Activated CD8-positive, alpha-beta memory T cell treated with anti-CD3 and anti-CD28 coated beads for 36 hours (primary cell): ENCODE measurements around the gene REEP3. TPM values are rescaled to one million over a fixed set of nuclear protein-coding genes. Genes with fewer than 3 reads are reported as not detected.
"Not testable (repeated sequence)": the region's sequence is repeated elsewhere in the genome, so short reads cannot be mapped to it uniquely, and the experiment has no call there.

Experiments used
- CTCF ChIA-PET: fragments of 350-600 bp; sonication (Branson Sonifier 250); formaldehyde crosslinking; loops from one replicate; lab custom pipeline; 2021; ENCODE audit warnings: antibody characterized with exemption; lab: Charles Lee
- POLR2A ChIA-PET: fragments of 350-600 bp; sonication (Branson Sonifier 250); formaldehyde crosslinking; loops from one replicate; lab custom pipeline; 2021; ENCODE audit warnings: antibody characterized with exemption; lab: Charles Lee
- total RNA-seq, 2 experiments: library from RNA; stranded (reverse); gene quantifications; one replicate each; pipeline ENCODE4 v1.2.3, GENCODE V29; 2021

The REEP3 gene
- total RNA-seq, 2 experiments from 2014 or later = 24.3 to 24.6 TPM

DNA sequence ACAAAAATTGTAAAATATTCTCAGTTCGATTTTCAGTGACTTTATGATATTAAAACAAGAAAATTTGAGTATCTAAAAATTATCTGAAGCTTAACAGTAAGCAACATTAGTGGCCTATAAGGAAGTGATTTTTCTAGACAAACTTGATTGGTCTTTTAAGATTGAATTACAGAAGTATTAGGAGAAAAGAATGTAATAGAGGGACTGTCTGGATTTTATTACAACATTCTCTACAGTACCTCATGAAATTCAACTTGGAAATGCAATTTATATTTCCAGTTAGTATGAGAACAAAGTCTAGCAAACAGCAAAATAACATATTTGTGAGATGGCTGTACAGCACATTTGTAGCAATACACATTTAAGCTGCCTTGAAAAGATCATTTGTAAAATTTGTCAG is 18.8 kb downstream of the REEP3 start:
- ChIA-PET POLR2A (no interaction called here), CTCF (no interaction called here)

DNA sequence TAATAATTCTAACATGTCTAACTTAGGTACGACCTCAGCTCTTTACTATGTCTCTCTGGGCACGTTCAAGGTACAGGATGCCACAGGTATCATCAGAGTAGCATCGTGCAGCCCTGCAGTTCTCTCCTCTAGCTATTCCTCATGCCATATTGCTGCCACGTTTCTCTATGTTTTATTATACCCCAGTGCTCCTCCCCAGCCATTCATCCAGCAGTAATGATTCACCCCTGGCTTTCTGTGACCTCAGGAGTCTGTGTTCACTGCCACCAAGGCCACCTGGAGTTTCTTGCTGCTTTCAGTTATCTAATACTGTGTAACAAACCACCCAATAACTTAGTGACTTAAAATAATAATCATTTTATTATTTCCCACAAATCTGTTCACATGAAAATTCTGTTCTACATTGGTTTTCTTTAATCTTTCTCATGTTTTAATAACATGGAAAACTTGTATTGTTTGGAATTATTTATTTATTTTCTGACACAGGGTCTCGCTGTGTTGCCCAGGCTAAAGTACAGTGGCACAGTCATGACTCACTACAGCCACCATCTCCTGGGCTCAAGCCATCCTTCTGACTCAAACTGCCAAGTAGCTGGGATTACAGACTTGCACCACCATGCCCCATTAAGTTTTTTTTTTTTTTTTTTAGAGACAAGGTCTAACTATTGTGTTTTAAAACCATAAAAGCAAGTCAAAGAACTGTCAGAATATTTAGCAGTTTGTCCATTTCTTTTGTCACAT is 21.8 kb downstream of the REEP3 start:
- CTCF ChIA-PET = no interaction called here
- POLR2A ChIA-PET = no interaction called here

DNA sequence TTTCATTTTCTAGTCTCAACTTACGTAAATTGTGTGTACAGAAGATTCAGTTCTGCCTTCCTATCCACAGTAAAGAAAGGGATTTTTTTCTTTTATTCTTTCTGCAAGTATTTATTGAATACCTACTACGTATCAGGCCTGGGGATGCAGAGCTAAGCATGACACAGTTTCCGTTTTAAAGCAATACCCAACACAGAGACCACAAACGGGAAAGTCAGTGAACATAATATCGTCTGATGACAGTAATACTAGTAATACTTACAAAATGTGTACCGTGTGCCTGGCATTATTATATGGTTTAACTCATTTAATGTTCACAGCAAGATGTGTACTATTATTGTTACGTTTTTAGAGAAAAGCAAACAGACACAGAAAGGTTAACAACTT is 22.4 kb downstream of the REEP3 start:
- ChIA-PET POLR2A (no interaction called here), CTCF (no interaction called here)

DNA sequence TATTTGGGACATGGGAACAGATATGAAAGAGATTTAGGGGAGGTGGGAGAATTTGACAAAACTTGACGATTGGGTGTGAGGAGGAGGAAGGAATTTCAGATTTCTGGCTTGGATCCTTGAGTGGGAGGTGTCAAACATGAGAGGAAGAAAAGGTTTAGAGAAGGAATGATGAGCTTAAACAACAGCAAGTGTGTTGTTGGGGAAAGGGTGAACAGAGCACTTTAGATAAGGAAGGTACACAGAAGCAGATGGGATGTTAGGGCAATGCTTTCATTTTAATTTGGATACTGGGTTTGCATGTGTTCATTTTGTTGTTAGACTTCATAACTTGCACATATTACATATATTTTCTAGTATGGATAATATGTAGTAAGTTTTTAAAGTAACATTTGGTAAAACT is 23.2 kb downstream of the REEP3 start:
- POLR2A ChIA-PET = no interaction called here
- CTCF ChIA-PET = no interaction called here

DNA sequence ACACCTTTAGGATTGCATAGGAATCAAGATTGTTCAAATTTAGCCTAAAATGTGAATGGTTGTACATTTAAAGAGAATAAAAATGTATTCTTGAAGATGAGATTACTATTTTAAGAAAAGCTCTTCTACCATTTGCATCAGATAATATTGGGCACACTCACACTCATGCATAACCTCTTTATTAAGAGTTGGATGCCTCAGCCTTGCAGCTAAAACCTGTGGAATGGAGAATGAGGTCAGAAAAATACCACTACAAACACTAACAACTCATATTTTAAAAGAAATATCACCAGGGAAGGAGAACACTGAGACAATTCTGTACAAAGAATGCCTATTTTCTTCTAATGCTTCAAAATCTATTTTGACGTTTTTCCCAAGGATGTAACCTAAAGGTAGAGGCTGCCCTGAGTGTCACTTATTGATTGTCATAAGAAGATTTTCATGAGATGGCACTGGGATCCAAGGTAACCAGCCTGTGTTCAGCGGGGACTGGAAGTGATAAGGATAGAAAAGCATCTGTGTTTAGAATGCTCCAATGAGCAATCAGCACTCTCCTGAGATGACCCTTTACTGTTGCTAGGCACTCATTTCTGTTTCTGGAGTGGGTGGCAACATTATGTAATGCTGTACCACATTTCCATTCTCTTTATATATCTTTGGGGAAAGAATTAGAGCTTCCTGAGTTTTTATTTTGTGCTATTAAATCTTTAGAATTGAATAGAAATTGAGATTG is 26.6 kb downstream of the REEP3 start:
- CTCF ChIA-PET = no interaction called here
- POLR2A ChIA-PET = no interaction called here

DNA sequence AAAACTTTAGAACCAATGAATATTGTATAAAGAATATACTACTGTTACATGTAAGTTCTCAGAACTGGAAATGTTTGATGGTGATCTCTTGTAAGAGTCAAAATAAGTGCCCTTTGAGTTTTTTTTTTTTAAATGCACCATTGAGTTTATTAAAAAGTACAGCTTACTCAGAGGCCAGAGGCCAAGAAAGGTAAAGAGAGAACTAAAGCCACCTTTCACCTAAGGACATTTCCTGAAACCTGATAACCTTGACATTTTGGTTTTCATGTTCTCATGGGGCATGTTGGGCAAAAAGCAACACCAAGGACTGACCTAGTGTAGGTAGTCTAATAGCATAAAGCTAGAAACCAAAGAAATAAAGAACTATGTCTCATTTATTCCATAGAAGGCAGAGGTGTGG is 27.7 kb downstream of the REEP3 start:
- ChIA-PET CTCF (no interaction called here), POLR2A (no interaction called here)

DNA sequence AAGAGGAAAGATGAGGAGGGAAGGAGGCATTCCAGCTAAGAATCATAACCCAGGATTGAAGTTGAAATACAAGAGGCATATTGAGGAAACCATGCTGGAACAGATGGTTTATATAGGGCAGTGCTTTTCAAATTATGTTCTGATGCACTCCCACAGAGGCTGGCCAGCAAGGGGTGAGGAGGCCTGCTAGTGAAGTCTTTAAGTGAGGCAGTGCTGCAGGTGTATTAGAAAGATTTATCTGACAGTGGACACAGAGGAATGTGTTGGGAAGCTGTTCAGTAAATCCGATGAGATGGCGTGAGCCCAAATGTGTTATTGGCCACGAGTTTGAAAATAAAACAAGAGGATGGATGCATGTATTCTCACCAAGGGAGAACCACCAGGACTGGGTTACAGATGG is 28.6 kb downstream of the REEP3 start:
- ChIA-PET POLR2A (no interaction called here), CTCF (no interaction called here)

DNA sequence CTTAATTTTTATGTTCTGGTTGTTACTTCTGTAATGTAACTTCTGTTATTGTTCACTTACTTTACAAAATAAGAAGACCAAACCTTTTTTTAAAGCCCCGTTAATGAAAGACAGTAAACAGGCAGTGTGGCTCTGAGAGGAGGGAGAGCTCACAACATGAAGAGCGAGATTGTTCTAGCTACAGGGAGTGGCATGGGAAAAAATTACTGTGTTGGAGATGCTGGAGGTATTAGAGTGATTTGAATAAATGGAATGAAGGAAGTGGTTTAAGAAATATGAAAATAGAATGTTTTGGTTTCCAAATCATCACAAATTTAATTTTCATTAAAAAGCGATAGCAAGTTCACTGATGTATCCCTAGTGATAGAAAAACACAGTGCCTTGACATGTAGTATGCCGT is 31.8 kb downstream of the REEP3 start:
- POLR2A ChIA-PET = no interaction called here
- CTCF ChIA-PET = no interaction called here

DNA sequence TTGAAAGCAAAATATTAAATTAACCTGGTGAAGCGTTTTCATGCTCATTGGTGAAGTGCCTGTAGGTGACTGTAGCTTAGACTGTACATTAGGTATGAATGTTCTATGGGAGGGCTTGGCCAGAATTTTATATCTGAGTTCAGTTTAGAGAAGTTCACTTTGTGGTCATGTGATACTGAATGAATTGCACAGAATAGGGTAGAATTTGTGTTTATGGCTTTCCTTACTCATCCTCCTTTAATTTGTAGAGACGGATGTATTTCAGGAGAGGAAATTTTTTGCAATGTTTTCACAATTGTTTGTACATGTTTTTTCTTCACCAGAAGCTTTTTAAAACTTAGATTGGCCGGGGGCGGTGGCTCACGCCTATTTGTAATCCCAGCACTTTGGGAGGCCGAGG is 32.3 kb downstream of the REEP3 start:
- POLR2A ChIA-PET = no interaction called here
- CTCF ChIA-PET = no interaction called here

DNA sequence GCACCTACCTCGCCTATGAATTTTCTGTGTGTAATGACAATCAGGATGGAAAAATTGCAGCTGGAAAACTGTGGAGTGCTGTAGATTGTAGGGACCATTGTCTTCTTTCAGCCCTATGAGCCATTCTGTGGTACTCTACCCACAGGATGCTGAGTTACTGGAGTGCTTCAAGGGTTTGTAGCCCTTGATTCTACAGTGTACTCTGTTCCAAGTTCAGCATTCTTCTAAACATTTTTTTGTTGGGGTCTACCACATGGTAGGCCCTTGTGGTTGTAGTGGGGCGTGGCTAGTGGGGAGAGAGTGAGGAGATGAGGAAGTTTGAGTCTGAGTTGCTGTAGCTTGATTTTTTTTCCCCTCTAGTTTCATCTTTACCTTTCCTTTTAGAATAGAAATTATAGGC is 33.5 kb downstream of the REEP3 start:
- CTCF ChIA-PET = no interaction called here
- POLR2A ChIA-PET = no interaction called here

DNA sequence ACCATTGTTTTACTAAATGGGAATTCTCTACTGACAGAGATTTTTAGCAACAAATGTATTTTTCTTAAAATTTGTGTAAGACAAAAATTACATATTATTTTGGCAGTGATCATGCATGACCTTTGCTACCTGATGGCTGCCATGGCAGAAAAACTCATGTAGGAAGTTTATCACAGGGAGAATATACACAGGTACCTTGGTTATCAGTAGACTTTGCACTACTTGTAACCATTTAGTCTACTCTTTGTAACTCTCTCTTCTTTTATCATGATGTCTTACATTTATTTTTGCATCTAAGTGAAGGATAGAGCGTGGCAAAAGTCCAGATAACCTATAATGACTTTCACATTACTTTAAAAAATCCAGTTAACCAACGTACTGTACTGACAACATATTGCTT is 34.1 kb downstream of the REEP3 start:
- ChIA-PET CTCF (no interaction called here), POLR2A (no interaction called here)

DNA sequence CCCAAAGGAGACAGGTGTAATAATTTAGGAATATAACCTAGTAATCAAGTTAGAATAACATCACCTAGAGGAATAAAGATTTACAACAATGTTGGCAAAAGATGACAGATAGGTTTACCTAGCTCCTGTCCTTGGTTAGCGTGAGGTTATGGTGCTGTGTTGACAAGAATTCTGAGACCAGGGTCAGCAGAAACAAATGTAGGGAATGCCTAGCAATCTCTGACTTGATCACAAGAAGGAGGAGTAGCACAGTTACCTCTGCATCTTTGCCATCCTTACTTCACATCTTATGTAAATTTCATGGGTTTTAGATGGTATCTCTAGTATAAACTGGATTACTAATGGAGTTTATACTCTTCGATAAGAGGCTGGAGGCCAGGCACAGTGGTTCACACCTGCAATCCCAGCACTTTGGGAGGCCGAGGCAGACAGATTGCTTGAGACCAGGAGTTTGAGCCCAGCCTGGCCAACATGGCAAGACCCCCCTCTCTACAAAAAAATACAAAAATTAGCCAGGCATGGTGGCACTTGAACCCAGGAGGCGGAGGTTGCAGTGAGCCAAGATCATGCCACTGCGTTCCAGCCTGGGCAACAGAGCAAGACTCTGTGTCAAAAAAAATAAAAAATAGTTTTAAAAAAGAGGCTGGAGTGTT is 37.1 kb downstream of the REEP3 start:
- CTCF ChIA-PET = no interaction called here
- POLR2A ChIA-PET = no interaction called here

DNA sequence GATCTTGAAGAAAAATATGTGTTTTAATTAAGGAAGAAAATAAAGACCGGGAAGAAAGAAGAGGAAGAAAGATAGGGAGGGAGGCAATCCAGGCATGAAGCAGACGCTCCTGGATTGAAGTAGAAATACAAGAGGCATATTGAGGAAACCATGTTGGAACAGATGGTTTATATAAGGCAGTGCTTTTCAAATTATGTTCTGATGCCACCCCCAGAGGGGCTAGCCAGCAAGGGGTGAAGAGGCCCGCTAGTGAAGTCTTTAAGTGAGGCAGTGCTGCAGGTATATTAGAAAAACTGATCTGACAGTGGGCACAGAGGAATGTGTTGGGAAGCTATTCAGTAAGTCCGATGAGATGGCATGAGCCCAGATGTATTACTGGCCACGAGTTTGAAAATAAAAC is 40.1 kb downstream of the REEP3 start:
- CTCF ChIA-PET = no interaction called here

DNA sequence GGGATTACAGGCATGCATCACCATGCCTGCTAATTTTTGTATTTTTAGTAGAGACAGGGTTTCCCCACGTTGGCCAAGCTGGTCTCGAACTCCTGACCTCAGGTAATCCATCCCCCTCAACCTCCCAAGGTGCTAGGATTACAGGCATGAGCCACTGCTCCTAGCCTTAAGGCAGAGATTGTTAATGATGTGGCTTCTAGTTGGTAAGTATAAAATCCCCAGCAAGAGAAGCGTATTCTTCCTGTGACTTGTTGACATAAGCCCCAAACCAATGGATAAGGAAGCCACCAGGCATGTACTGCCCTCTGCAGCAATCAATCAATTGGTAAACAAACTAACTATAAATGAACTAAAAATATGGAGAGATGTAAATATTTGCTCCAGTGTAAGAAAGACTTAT is 41.2 kb downstream of the REEP3 start:
- CTCF ChIA-PET = interaction anchor here (0.7 to 1.2 kb wide), 4 partner anchors 58 to 1451 kb away, joined by 3 to 4 read pairs (median 4); no protein-coding TSS in a partner anchor

More for the DNA sequence above, 40.1 kb downstream of the REEP3 start:
- POLR2A ChIA-PET = no interaction called here

DNA sequence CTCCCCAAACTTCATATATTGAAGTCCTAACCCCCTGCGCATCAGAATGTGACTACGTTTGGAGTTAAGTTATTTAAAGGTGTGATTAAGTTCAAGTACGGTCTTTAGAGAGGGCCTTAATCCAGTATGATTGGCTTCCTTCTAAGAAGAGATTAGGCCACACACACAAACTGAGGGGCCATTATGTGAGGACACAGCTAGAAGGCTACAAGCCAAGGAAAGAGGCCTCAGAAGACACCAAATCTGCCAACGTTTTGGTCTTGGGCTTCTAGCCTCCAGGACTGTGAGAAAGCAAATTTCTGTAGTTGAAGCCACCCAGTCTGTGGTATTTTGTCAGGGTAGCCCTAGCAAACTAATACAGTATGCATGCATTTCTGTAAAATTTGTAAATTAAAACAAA is 41.7 kb downstream of the REEP3 start:
- CTCF ChIA-PET = interaction anchor here (1.2 kb wide), 1 partner anchor 66 kb away, joined by 3 read pairs; no protein-coding TSS in a partner anchor
- POLR2A ChIA-PET = no interaction called here

More for the DNA sequence above, 41.2 kb downstream of the REEP3 start:
- POLR2A ChIA-PET = no interaction called here

DNA sequence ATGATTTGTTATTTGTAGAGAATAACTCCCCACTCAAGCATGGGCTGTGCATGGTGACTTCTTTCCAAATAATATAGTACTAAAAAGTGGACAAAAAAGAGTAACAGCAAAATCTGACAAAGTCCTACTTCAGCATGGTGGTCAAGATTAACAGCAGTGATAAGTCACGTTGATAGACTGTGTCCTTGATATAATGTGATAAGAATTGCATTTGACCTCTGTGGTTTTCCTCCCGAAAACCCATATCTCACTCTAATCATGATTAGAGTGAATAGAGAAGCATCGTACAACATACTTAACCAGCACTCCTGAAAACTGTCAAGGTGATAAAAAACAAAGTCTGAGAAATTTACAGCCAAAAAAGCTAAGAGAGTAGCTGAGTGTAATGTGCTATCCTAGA is 42.4 kb downstream of the REEP3 start:
- POLR2A ChIA-PET = interaction anchor here (0.5 kb wide), 1 partner anchor 20 kb away, joined by 4 read pairs; no protein-coding TSS in a partner anchor
- CTCF ChIA-PET = no interaction called here

DNA sequence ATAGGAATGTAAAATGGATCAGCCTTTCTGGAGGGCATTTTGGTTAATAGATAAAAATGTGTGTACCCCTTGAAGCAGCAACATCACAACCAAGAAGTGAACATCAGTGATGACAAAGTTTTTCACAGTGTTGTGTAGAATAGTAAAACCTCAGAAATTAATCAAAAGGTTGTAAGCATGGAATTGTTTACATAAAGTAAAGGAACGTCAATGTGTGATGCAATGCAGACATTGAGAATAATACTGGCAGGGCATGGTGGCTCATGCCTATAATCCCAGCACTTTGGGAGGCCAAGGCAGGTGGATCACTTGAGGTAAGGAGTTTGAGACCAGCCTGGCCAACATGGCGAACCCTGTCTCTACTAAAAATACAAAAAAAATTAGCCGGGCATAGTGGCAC is 43.5 kb downstream of the REEP3 start:
- POLR2A ChIA-PET, CTCF ChIA-PET: not testable (repeated sequence)

DNA sequence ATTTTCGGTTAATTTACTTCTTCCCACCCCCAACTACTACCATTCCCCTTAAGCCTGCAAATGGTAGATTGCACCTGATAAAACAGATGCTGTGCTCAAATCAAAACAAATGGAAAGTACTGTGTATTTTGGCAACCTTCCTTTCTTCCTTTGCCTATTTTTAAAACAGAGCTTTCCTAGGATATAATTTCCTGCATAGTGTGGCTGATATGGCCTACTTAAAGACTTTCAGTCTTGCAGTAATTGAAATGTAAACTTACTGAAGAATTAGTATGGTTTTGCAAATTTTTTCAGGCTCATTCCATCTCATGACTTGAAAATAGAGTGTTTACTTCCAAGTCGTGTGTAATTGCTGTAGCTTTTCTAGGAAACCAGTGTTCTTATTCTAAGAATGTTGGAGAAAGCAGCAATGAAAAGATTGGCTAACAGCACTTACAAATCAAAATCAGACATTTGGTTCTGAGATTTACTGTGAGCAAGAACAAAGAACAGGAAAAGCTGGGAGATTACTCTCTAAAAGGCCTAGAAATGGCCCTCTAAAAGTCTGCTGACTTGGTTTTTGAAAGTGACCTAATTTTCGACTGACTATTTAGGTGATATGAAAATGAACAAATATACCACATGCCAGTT is 52.0 kb downstream of the REEP3 start:
- ChIA-PET CTCF (interaction anchor here (0.6 kb wide), 1 partner anchor 34 kb away, joined by 3 read pairs; no protein-coding TSS in a partner anchor), POLR2A (interaction anchor here (1.1 kb wide), 1 partner anchor 52 kb away, joined by 3 read pairs; no protein-coding TSS in a partner anchor)

DNA sequence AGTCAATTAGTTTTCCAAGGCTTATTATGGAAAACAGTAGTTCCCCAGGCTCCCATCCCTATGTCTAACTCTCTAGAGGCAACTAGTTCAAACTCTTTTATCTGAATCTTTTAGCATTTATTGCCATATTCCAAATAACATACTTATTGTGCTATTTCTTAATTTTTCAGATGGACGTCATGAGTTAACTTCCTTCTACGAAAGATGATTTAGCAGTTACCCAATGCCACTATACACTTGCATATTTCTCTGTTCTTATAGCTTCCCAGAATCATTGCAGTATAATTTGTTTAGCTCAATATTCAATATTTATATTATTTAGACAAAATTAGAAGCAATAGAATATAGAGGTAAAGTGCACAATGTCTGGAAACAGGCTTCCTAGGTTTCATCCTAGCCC is 52.8 kb downstream of the REEP3 start:
- ChIA-PET POLR2A (interaction anchor here (1.1 kb wide), 1 partner anchor 52 kb away, joined by 3 read pairs; no protein-coding TSS in a partner anchor), CTCF (no interaction called here)

DNA sequence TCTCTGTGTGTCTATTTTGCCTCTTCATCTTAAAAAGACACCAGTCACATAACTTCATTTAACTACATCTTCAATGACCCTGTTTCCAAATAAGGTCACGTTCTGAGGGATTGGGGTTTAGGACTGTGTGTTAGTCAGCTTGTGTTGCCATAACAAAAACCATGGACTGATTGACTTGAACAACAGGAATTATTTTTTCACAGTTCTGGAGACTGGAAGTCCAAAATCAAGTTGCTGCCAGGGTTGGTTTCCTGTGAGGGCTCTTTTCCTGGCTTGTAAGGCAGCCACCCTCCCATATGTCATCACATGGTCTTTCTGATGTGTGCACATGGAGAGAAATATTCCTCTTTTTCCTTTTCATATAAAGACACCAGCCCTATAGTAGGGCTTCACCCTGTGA is 55.3 kb downstream of the REEP3 start:
- CTCF ChIA-PET = no interaction called here
- POLR2A ChIA-PET = no interaction called here
